Spinal cord (tissue), 10 donors: Measurements from ENCODE around the gene SBF1. TPM values are rescaled to one million over a fixed set of nuclear protein-coding genes. Genes with fewer than 3 reads are reported as not detected.

ENCODE experiments used
- DNase-seq, 6 donors: peaks; one replicate each; pipeline versions ENCODE4 v3.0.0 to v3.0.0-alpha.2; 2013 to 2015; ENCODE audit warnings: low spot score in 6 of 6, low read depth in 4 of 6
- H3K27ac ChIP-seq: one replicate; pipeline ENCODE4 v1.5.1; 2013; ENCODE audit warnings: low read depth, low read length, control low read depth
- H3K27me3 ChIP-seq: one replicate; pipeline ENCODE4 v1.6.1; 2013; ENCODE audit warnings: low read length; ENCODE audit not compliant: control insufficient read depth, insufficient read depth
- H3K36me3 ChIP-seq: one replicate; pipeline ENCODE4 v1.6.1; 2013; ENCODE audit warnings: low read length; ENCODE audit not compliant: control insufficient read depth, insufficient read depth
- H3K4me1 ChIP-seq: one replicate; pipeline ENCODE4 v1.6.1; 2013; ENCODE audit warnings: low read length; ENCODE audit not compliant: control insufficient read depth, insufficient read depth
- H3K4me3 ChIP-seq: one replicate; pipeline ENCODE4 v1.5.1; 2013; ENCODE audit warnings: low read depth, low read length, control low read depth
- H3K9me3 ChIP-seq: one replicate; pipeline ENCODE4 v1.6.1; 2013; ENCODE audit warnings: low read length; ENCODE audit not compliant: control insufficient read depth, insufficient read depth
- WGBS: methylation state at CpG from one replicate; pipeline ENCODE4 v1.1.5; 2013; ENCODE audit warnings: missing lambda C conversion rate; ENCODE audit not compliant: insufficient coverage; 5-methylcytosine and 5-hydroxymethylcytosine counted together
- polyA plus RNA-seq, 2 donors: library from polyadenylated mRNA; unstranded; fragments of 120-200 nt; gene quantifications; one replicate each; pipeline ENCODE4 v1.2.1, GENCODE V29; 2013; ENCODE audit not compliant: insufficient read length in 2 of 2
- total RNA-seq, 2 donors: library from RNA; depleted of rRNA in 1 of 2; stranded (reverse); fragments of 120-200 nt in 1 of 2; fragments of >200 nt in 1 of 2; gene quantifications; one replicate each; pipeline versions ENCODE4 v1.2.3 to v1.2.4, GENCODE V29; 2013 to 2014
- donor health status: healthy.

The SBF1 gene
- total and polyA plus RNA-seq, 4 donors = 51.0 to 118 (median 90.0) TPM

- H3K36me3 ChIP-seq = no peaks in the 10 kb centered on the region
- peaks cover 15% of the 10 kb centered on the region for H3K4me1 ChIP-seq
- H3K4me3 ChIP-seq = no peak overlapping the region
- H3K27me3 ChIP-seq = peaks cover 26% of the 10 kb centered on the region
- no peak for DNase-seq
- no peak overlapping the region for H3K27ac ChIP-seq
- H3K9me3 ChIP-seq = no peaks in the 10 kb centered on the region
- 70% methylated on average over 27 of the region's 29 CpGs for WGBS
Measured at GRCh38 chr22:50485221-50486131, 10.6 kb upstream of the SBF1 start.

GRCh38 chr22:50483977-50484853 lies 9.4 kb upstream of the SBF1 start:
- Histone ChIP-seq H3K27me3 (peaks cover 39% of the 10 kb centered on the region), H3K4me3 (no peak overlapping the region), H3K9me3 (no peaks in the 10 kb centered on the region), H3K36me3 (no peaks in the 10 kb centered on the region), H3K4me1 (peaks cover 15% of the 10 kb centered on the region), H3K27ac (no peak overlapping the region)
- WGBS = 86% methylated on average over 29 of the region's 31 CpGs
- no peak for DNase-seq

DNA sequence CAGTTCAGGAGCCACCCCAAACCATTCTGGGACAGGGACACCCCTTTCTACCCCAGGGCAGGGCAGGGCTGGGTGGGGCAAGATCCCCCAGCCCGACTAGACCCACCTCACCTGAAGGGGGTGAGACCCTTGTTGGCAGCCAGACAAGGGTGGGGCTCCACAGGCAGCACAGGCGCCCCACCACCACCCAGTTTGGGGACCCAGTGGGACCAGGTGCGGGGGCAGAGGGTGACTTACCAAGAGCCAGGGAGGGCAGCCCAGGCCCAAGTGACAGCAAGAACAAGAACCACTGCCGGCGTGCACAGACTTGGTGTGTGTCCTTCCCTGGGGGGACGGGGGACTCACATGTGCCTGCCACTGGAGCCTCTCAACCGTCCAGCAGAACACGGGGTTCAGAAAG lies 8.7 kb upstream of the SBF1 start:
- no peak for DNase-seq
- H3K4me1 ChIP-seq = peaks cover 15% of the 10 kb centered on the region
- H3K4me3 ChIP-seq = no peak overlapping the region
- no peaks in the 10 kb centered on the region for H3K9me3 ChIP-seq
- no peaks in the 10 kb centered on the region for H3K36me3 ChIP-seq
- 92% methylated on average over 7 of the region's 8 CpGs for WGBS
- peaks cover 43% of the 10 kb centered on the region for H3K27me3 ChIP-seq
- H3K27ac ChIP-seq = no peak overlapping the region

GRCh38 chr22:50483106-50483505 lies 8.3 kb upstream of the SBF1 start:
- Histone ChIP-seq H3K36me3 (no peaks in the 10 kb centered on the region), H3K4me1 (peaks cover 15% of the 10 kb centered on the region), H3K27me3 (peaks cover 44% of the 10 kb centered on the region), H3K27ac (no peak overlapping the region), H3K4me3 (no peak overlapping the region), H3K9me3 (no peaks in the 10 kb centered on the region)
- 78% methylated on average over 10 of the region's 10 CpGs for WGBS
- DNase-seq = peak in 1 of 6 donors; percentile 12

GRCh38 chr22:50482107-50483074 lies 7.6 kb upstream of the SBF1 start:
- H3K4me1 ChIP-seq = peaks cover 15% of the 10 kb centered on the region
- H3K36me3 ChIP-seq = no peaks in the 10 kb centered on the region
- 75% methylated on average over 33 of the region's 35 CpGs for WGBS
- peaks cover 44% of the 10 kb centered on the region for H3K27me3 ChIP-seq
- no peak overlapping the region for H3K4me3 ChIP-seq
- H3K9me3 ChIP-seq = no peaks in the 10 kb centered on the region
- no peak overlapping the region for H3K27ac ChIP-seq
- DNase-seq = peak in 2 of 6 donors; percentile 23 to 37

GRCh38 chr22:50481440-50482106 lies 6.7 kb upstream of the SBF1 start, which contains the start of gene ADM2:
Gene ADM2 (plus strand): TSS chr22:50481543. CDS start chr22:50481848, 305 bp downstream.
- no peak within 1 kb of the TSS for H3K4me3 ChIP-seq
- H3K27me3 ChIP-seq = peaks cover 44% of the 10 kb centered on the region
- H3K9me3 ChIP-seq = no peaks in the 10 kb centered on the region
- H3K36me3 ChIP-seq = no peaks in the 10 kb centered on the region
- WGBS = 1% methylated on average over 69 of the region's 70 CpGs
- peak in 1 of 6 donors; percentile 36 for DNase-seq
- H3K4me1 ChIP-seq = peaks cover 15% of the 10 kb centered on the region
- no peak within 1 kb of the TSS for H3K27ac ChIP-seq

DNA sequence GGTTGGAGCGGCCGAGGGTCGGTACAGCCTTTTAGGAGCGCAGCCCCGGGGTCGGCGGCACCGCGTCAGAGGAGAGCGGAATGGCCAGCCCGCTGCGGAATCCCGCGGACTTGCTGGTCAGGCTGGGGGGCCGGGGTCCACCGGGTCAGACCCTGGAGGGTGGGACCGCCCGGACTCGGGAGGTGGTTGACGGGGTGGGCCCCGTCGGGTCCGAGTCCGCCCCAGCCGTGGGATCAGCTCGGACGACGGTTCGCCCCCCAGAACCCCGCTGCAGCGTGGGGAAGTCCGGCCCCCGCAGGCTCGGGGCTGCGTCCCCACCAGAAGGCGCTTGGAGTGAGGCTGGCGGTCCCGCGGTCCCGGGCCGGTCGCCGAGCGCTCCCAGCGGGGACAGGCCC lies 6.2 kb upstream of the SBF1 start:
- H3K4me3 ChIP-seq = no peak overlapping the region
- H3K4me1 ChIP-seq = peaks cover 15% of the 10 kb centered on the region
- no peak overlapping the region for H3K27ac ChIP-seq
- no peak for DNase-seq
- 1% methylated on average over 45 of the region's 45 CpGs for WGBS
- H3K9me3 ChIP-seq = no peaks in the 10 kb centered on the region
- no peaks in the 10 kb centered on the region for H3K36me3 ChIP-seq
- peaks cover 44% of the 10 kb centered on the region for H3K27me3 ChIP-seq

GRCh38 chr22:50479721-50480120 lies 4.9 kb upstream of the SBF1 start:
- Histone ChIP-seq H3K4me3 (no peak overlapping the region), H3K27ac (no peak overlapping the region), H3K4me1 (peaks cover 22% of the 10 kb centered on the region), H3K9me3 (no peaks in the 10 kb centered on the region), H3K27me3 (peaks cover 44% of the 10 kb centered on the region), H3K36me3 (no peaks in the 10 kb centered on the region)
- DNase-seq = no peak
- 81% methylated on average over 7 of the region's 11 CpGs for WGBS
